ENCODE measurements around the gene SLC26A1. TPM values are rescaled to one million over a fixed set of nuclear protein-coding genes. Genes with fewer than 3 reads are reported as not detected.

The SLC26A1 gene
- total RNA-seq, 4 donors from 2014 or later = 0.16 TPM; not detected in 3

DNA sequence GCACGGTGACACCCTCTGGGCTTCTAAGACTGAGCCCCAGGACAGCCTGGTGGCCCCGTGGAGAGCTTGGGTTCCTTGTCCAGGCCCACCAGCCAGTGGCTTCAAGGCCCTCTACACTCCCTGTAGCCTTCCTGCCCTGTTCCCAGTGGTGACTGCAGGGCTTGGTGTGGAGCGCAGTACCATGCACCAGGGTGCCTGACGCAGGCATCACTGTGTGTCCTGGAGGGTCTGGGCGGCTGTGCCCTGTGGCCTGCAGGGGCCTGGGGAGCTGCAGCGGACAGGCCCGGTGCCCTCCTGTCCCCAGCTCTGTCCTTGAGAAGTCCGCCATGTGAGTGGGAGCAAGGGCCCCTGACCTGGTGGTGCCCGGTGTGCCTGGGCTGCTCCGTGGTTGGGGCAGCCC, 22.5 kb upstream of the SLC26A1 start:
- TF ChIP-seq POLR2A (IDR thresholded peaks at IDR 0.05) = no peak
- TF ChIP-seq, protein P1, sequence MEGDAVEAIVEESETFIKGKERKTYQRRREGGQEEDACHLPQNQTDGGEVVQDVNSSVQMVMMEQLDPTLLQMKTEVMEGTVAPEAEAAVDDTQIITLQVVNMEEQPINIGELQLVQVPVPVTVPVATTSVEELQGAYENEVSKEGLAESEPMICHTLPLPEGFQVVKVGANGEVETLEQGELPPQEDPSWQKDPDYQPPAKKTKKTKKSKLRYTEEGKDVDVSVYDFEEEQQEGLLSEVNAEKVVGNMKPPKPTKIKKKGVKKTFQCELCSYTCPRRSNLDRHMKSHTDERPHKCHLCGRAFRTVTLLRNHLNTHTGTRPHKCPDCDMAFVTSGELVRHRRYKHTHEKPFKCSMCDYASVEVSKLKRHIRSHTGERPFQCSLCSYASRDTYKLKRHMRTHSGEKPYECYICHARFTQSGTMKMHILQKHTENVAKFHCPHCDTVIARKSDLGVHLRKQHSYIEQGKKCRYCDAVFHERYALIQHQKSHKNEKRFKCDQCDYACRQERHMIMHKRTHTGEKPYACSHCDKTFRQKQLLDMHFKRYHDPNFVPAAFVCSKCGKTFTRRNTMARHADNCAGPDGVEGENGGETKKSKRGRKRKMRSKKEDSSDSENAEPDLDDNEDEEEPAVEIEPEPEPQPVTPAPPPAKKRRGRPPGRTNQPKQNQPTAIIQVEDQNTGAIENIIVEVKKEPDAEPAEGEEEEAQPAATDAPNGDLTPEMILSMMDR (IDR thresholded peaks at IDR 0.05 in 4 of 5, conservative IDR thresholded peaks at IDR 0.05 in 1 of 5) = no peak
- H3K36me3 ChIP-seq = no peaks in the 10 kb centered on the region
- in situ Hi-C loops (cut with MboI; ENCODE audit: low sequenced_read_pairs in 4 of 4) (no loop called here), intact Hi-C loops (cut with DNase I; ENCODE audit: low total_unique reads) (loop anchor here (10.0 kb wide), 1 partner anchor 989 kb away; the partner anchor contains the start of gene NELFA)
- H3K4me1 ChIP-seq = peaks cover 0 to 3% of the 10 kb centered on the region in 2 donors
- no peak for DNase-seq
- H3K27ac ChIP-seq = no peak overlapping the region
- no peaks in the 10 kb centered on the region for H3K9me3 ChIP-seq
- H3K4me3 ChIP-seq = no peak overlapping the region
- no peaks in the 10 kb centered on the region for H3K27me3 ChIP-seq
- ATAC-seq = no peak

DNA sequence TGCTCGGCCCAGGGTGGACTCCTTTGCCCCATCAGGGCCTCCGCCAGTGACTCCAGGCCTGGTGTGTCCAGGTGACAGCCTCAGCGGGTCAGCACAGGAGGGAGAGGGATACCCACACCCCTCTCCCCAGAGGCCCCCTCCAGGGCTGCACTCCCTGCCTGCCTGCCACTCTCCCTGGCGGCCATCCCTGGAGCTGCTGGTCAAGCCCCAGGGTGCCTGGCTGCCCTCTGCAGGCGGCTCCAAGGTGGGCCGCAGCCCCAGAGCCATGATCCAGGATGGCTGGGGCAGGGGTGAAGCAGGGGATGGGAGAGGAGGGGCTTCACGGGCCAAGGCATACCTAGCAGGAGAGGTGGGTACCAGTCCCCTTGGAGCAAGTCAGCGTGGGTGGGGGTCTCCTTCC, 22.0 kb upstream of the SLC26A1 start:
- peaks cover 3 to 9% of the 10 kb centered on the region in 2 donors for H3K4me1 ChIP-seq
- no peak overlapping the region for H3K27ac ChIP-seq
- ATAC-seq = no peak
- no peaks in the 10 kb centered on the region for H3K36me3 ChIP-seq
- TF ChIP-seq POLR2A (IDR thresholded peaks at IDR 0.05) = no peak
- TF ChIP-seq, protein P1 (IDR thresholded peaks at IDR 0.05 in 4 of 5, conservative IDR thresholded peaks at IDR 0.05 in 1 of 5) = no peak
- H3K4me3 ChIP-seq = no peak overlapping the region
- no peaks in the 10 kb centered on the region for H3K9me3 ChIP-seq
- no peak for DNase-seq
- in situ Hi-C loops (cut with MboI; ENCODE audit: low sequenced_read_pairs in 4 of 4) (no loop called here), intact Hi-C loops (cut with DNase I; ENCODE audit: low total_unique reads) (loop anchor here (10.0 kb wide), 1 partner anchor 990 kb away; the partner anchor contains the start of gene NELFA)
- no peaks in the 10 kb centered on the region for H3K27me3 ChIP-seq

DNA sequence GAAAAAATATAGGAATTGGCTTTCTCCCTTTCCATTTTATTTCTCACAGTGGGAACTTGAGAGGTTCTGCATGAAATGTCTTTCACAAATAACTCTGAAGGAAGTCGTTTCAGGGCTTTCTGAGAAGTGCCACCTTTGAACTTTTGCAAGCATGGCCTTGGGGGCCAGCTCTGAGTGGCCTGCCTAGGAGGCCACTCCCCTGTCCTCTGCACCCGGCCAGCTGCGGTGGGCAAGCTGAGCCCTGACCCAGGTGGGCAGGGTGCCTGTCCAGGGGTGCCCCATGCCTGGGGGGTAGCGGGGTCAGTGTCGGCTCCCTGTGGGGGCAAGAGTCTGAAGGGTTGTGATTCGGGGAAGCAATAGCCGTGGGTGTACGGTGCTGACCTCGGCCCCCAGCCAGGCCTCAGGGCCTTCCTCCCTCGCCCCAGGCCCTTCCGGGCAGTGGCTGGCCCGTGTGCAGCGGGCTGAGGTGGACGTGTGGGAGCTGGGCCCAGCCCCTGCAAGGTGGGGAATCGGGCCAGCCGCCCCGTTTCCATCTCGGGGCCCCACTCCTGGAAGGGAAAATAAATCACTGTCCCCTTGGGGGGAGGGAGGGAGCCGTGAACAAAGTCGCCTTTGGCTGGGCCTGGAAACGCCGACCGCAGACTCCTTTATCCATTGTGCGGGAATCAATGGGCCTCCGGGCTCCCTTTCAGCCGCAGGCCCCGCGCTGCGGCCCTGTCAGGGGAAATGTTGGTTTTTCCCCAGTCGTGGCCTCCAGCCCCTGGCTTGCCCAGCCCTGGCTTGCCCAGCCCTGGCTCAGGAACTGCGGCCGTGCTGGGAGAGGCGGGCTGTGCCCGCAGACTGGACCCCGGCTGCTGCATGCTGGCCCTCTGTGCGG, 21.3 kb upstream of the SLC26A1 start:
- Histone ChIP-seq H3K27me3 (no peaks in the 10 kb centered on the region), H3K4me1 (peaks cover 4 to 13% of the 10 kb centered on the region in 2 donors), H3K9me3 (no peaks in the 10 kb centered on the region), H3K4me3 (no peak overlapping the region), H3K27ac (no peak overlapping the region), H3K36me3 (no peaks in the 10 kb centered on the region)
- ATAC-seq = no peak
- intact Hi-C loops (cut with DNase I; ENCODE audit: low total_unique reads) = loop anchor here (5.0 to 10.0 kb wide), 3 partner anchors 233 to 990 kb away; partner anchors contain the start of genes CTBP1, NELFA and UVSSA
- in situ Hi-C loops (cut with MboI; ENCODE audit: low sequenced_read_pairs in 4 of 4) = no loop called here
- DNase-seq = no peak
- no peak for TF ChIP-seq POLR2A (IDR thresholded peaks at IDR 0.05)
- TF ChIP-seq, protein P1 (IDR thresholded peaks at IDR 0.05 in 4 of 5, conservative IDR thresholded peaks at IDR 0.05 in 1 of 5) = no peak

DNA sequence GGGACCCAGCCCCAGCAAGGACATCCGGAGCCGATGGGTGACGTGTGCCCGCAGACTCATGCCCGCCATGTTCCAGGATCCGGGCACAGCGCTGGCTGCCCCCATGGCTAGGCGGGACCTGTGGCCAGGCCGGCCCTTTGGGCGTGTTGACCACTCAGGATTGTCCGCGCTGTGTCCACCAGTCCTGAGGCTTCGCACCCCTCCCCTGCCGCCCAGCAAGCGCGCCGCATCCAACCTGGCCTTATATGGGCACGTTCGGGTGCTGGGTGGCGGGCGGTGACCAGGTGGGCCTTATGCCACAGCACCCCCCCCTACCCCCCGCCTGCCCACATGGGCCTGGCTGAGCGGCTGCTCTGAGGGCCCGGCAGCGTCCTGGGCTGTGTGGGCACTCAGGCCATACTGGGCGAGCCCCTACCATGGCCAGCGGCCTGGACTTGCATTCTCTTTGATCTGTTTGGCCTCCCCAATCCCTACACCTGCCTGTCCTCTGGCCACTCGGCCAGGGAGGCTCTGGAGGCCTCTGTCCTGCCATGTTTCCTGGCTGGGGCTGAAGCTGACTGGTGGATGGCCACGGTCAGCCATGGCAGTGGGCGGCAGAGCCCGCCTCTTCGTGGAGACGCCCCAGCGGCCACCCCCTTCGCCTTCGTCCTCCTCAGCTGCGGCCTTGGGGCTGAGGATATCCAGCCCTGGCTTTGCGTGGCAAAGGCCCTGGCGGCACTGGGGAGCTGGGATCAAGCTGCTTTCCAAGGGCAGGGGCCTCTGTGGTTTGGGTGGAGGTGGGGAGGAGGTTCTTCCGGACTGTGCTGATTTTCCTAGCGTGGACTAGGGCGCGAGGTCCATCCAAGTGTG, 20.2 kb upstream of the SLC26A1 start:
- H3K36me3 ChIP-seq = no peaks in the 10 kb centered on the region
- peaks cover 0 to 4% (median under 1%) of the 10 kb centered on the region in 3 donors for H3K27me3 ChIP-seq
- in situ Hi-C loops (cut with MboI; ENCODE audit: low sequenced_read_pairs in 4 of 4) (no loop called here), intact Hi-C loops (cut with DNase I; ENCODE audit: low total_unique reads) (loop anchor here (5.0 to 10.0 kb wide), 3 partner anchors 234 to 991 kb away; partner anchors contain the start of genes CTBP1, NELFA and UVSSA)
- H3K9me3 ChIP-seq = no peaks in the 10 kb centered on the region
- peaks cover 7 to 19% of the 10 kb centered on the region in 2 donors for H3K4me1 ChIP-seq
- TF ChIP-seq, protein P1 (IDR thresholded peaks at IDR 0.05 in 4 of 5, conservative IDR thresholded peaks at IDR 0.05 in 1 of 5) = no peak
- TF ChIP-seq POLR2A (IDR thresholded peaks at IDR 0.05) = no peak
- H3K27ac ChIP-seq = no peak overlapping the region
- ATAC-seq (no peak), DNase-seq (no peak)
- no peak overlapping the region for H3K4me3 ChIP-seq

Measured in gastrocnemius medialis (tissue), 4 donors.